Cardiac muscle cell (in vitro differentiated cells and primary cell): ENCODE measurements around the gene CLTB. TPM values are rescaled to one million over a fixed set of nuclear protein-coding genes. Genes with fewer than 3 reads are reported as not detected.

Experiments
- DNase-seq, 2 donors: peaks; one replicate each; pipeline versions ENCODE4 v3.0.0 to v3.0.0-alpha.2; 2010 to 2017; ENCODE audit warnings: low read depth in 1 of 2, low spot score in 1 of 2
- H3K27ac ChIP-seq: fragments of 200-600 bp; sonication (generic); 2 replicates; pipeline ENCODE4 v1.5.1; 2016
- H3K27me3 ChIP-seq: fragments of 200-600 bp; sonication (generic); 2 replicates; pipeline ENCODE4 v1.6.0; 2016; ENCODE audit warnings: control low read depth
- H3K36me3 ChIP-seq: fragments of 200-600 bp; sonication (generic); 2 replicates; pipeline ENCODE4 v1.5.1; 2016; ENCODE audit warnings: control low read depth
- H3K4me1 ChIP-seq: fragments of 200-600 bp; sonication (generic); 2 replicates; pipeline ENCODE4 v1.8.1; 2017; ENCODE audit warnings: low read depth, mild to moderate bottlenecking, mixed run types
- H3K4me3 ChIP-seq: fragments of 200-600 bp; sonication (generic); 2 replicates; pipeline ENCODE4 v1.5.1; 2016; ENCODE audit warnings: mild to moderate bottlenecking
- H3K9me3 ChIP-seq: fragments of 200-600 bp; sonication (generic); 2 replicates; pipeline ENCODE4 v1.5.1; 2017; ENCODE audit warnings: low read depth, mild to moderate bottlenecking, control low read depth
- CTCF ChIP-seq: IDR thresholded peaks from 2 replicates; pipeline ENCODE4 v1.5.1; 2012; ENCODE audit warnings: low read depth, mild to moderate bottlenecking, low read length
- polyA plus RNA-seq: library from polyadenylated mRNA; unstranded; fragments of >200 nt; fragmentation: Nextera tagmentation; extraction: Ambion mirVana; gene quantifications from 2 replicates; pipeline ENCODE4 v1.2.1, GENCODE V29; 2016
- total RNA-seq: library from RNA; depleted of rRNA; stranded (reverse); fragments of >200 nt; gene quantifications from 2 replicates; pipeline ENCODE4 v1.2.3, GENCODE V29; 2016

The CLTB gene
- total and polyA plus RNA-seq, 2 experiments from 2014 or later: 187 to 222 TPM

- Histone ChIP-seq H3K4me3 (no peak overlapping the region), H3K9me3 (no peaks in the 10 kb centered on the region), H3K36me3 (no peaks in the 10 kb centered on the region), H3K27ac (no peak overlapping the region), H3K4me1 (no peaks in the 10 kb centered on the region), H3K27me3 (no peaks in the 10 kb centered on the region)
- no peak for TF ChIP-seq CTCF
- DNase-seq: no peak
Observed at GRCh38 chr5:176426876-176427275, 10.5 kb upstream of the CLTB start.

- Histone ChIP-seq H3K4me3 (no peak overlapping the region), H3K9me3 (no peaks in the 10 kb centered on the region)
- no peak for TF ChIP-seq CTCF
Observed at GRCh38 chr5:176425791-176426190, 9.5 kb upstream of the CLTB start.

GRCh38 chr5:176425138-176425537, 8.8 kb upstream of the CLTB start:
- no peak for TF ChIP-seq CTCF
- H3K4me1 ChIP-seq: no peaks in the 10 kb centered on the region
- no peak for DNase-seq
- no peaks in the 10 kb centered on the region for H3K9me3 ChIP-seq
- H3K36me3 ChIP-seq: no peaks in the 10 kb centered on the region
- no peak overlapping the region for H3K4me3 ChIP-seq
- no peak overlapping the region for H3K27ac ChIP-seq
- no peaks in the 10 kb centered on the region for H3K27me3 ChIP-seq

More at GRCh38 chr5:176425791-176426190, 9.5 kb upstream of the CLTB start:
- H3K4me1 ChIP-seq: no peaks in the 10 kb centered on the region
- no peaks in the 10 kb centered on the region for H3K27me3 ChIP-seq
- H3K36me3 ChIP-seq: no peaks in the 10 kb centered on the region
- no peak for DNase-seq
- H3K27ac ChIP-seq: no peak overlapping the region

DNA sequence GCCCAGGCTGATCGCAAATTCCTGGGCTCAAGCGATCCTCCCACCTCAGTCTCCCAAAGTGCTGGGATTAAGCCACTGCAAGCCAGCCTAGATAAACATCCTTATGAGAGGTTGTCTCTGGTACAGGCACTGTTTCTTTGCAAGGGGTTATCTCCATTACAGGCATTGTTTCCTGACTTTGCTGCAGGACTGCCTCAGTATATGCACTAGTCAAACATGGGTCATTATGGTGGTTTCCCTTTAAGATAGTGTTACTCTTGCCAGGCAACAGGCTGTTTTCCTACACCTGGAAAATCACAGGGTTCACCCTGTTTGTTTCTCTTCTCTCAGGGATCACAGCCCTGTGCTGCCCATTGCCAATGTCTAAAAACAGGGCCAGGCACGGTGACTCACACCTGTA, 7.8 kb upstream of the CLTB start:
- Histone ChIP-seq H3K27ac (no peak overlapping the region), H3K36me3 (no peaks in the 10 kb centered on the region), H3K4me3 (no peak overlapping the region), H3K27me3 (no peaks in the 10 kb centered on the region), H3K4me1 (no peaks in the 10 kb centered on the region), H3K9me3 (no peaks in the 10 kb centered on the region)
- no peak for TF ChIP-seq CTCF
- DNase-seq: no peak

DNA sequence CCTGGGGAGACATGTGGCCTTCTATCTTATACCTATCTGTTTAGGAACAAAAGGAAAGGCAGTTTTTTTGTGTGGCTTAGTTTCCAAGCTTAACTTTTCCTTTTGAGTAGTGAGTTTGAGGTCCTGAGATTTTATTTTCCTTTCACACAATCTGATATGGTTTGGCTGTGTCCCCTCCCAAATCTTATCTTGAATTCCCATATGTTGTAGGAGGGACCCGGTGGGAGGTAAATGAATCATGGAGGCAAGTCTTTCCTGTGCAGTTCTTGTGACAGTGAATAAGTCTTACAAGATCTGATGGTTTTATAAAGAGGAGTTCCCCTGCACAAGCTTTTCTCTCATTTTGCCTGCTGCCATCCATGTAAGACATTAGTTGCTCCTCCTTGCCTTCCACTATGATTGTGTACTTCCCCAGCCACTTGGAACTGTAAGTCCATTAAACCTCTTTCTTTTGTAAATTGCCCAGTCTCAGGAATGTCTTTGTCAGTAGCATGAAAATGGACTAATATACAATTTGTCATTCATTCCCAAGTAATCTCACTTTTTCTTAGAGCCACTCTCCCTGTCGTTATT, 4.7 kb upstream of the CLTB start:
- Histone ChIP-seq H3K4me3 (no peak overlapping the region), H3K27ac (no peak overlapping the region)

More for the DNA sequence above, 4.7 kb upstream of the CLTB start:
- no peak for TF ChIP-seq CTCF
- H3K4me1 ChIP-seq: no peaks in the 10 kb centered on the region
- H3K27me3 ChIP-seq: no peaks in the 10 kb centered on the region
- H3K9me3 ChIP-seq: no peaks in the 10 kb centered on the region
- no peak for DNase-seq
- H3K36me3 ChIP-seq: no peaks in the 10 kb centered on the region
